HL-60 (cell line): ENCODE data around the gene C1orf141.

Experiments
- GABPA ChIP-seq: IDR thresholded peaks from 2 replicates; pipeline ENCODE4 v1.6.1; 2012; ENCODE audit warnings: low read depth
- POLR2AphosphoS5 ChIP-seq: IDR thresholded peaks from 2 replicates; pipeline ENCODE4 v1.6.1; 2012; ENCODE audit warnings: low read depth
- TF ChIP-seq, protein P1 (sequence below): IDR thresholded peaks from one replicate; pipeline ENCODE4 v1.5.1; 2011; ENCODE audit warnings: low read length, control low read depth, inconsistent platforms; ENCODE audit not compliant: insufficient read depth
- TF ChIP-seq, protein P2 (sequence below): IDR thresholded peaks from 2 replicates; pipeline ENCODE4 v1.6.1; 2012; ENCODE audit warnings: low read depth; ENCODE audit not compliant: insufficient replicate concordance

DNA sequence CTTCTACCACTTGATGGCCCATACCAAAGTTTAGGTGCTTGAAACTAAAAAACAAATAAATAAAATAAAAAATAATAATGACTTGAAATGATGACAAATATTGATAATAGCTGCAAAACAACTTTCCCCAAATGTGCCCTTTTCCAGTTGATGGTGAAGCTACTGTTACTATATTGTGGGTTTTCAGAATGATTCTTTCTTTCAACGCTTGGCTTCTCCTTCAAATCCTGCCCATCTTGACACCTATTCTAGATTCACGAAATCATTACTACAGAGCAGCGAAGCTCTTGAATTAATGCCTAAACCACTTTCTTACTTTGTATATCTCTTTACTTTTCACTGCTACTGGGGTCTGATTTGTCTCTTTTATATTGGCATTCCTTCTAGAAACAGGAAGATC is 9.2 kb upstream of the C1orf141 start:
- TF ChIP-seq, protein P1, sequence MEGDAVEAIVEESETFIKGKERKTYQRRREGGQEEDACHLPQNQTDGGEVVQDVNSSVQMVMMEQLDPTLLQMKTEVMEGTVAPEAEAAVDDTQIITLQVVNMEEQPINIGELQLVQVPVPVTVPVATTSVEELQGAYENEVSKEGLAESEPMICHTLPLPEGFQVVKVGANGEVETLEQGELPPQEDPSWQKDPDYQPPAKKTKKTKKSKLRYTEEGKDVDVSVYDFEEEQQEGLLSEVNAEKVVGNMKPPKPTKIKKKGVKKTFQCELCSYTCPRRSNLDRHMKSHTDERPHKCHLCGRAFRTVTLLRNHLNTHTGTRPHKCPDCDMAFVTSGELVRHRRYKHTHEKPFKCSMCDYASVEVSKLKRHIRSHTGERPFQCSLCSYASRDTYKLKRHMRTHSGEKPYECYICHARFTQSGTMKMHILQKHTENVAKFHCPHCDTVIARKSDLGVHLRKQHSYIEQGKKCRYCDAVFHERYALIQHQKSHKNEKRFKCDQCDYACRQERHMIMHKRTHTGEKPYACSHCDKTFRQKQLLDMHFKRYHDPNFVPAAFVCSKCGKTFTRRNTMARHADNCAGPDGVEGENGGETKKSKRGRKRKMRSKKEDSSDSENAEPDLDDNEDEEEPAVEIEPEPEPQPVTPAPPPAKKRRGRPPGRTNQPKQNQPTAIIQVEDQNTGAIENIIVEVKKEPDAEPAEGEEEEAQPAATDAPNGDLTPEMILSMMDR, result no peak
- TF ChIP-seq GABPA (no peak), POLR2AphosphoS5 (no peak)
- TF ChIP-seq, protein P2, sequence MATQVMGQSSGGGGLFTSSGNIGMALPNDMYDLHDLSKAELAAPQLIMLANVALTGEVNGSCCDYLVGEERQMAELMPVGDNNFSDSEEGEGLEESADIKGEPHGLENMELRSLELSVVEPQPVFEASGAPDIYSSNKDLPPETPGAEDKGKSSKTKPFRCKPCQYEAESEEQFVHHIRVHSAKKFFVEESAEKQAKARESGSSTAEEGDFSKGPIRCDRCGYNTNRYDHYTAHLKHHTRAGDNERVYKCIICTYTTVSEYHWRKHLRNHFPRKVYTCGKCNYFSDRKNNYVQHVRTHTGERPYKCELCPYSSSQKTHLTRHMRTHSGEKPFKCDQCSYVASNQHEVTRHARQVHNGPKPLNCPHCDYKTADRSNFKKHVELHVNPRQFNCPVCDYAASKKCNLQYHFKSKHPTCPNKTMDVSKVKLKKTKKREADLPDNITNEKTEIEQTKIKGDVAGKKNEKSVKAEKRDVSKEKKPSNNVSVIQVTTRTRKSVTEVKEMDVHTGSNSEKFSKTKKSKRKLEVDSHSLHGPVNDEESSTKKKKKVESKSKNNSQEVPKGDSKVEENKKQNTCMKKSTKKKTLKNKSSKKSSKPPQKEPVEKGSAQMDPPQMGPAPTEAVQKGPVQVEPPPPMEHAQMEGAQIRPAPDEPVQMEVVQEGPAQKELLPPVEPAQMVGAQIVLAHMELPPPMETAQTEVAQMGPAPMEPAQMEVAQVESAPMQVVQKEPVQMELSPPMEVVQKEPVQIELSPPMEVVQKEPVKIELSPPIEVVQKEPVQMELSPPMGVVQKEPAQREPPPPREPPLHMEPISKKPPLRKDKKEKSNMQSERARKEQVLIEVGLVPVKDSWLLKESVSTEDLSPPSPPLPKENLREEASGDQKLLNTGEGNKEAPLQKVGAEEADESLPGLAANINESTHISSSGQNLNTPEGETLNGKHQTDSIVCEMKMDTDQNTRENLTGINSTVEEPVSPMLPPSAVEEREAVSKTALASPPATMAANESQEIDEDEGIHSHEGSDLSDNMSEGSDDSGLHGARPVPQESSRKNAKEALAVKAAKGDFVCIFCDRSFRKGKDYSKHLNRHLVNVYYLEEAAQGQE, result no peak
